OCI-LY7 (cell line): ENCODE results near the gene EPHA1. TPM values are rescaled to one million over a fixed set of nuclear protein-coding genes. Genes with fewer than 3 reads are reported as not detected.
A peak's percentile ranks its signal among the peaks of the same experiment; 100 is the strongest.

Experiments used
- BruUV-seq: library from RNA; stranded (reverse); fragments of 400-500 nt; replicated peaks from 2 replicates; lab custom pipeline; 2021; lab: Mats Ljungman, UMichigan
- CTCF ChIA-PET: fragments of 300-600 bp; sonication (Branson Sonifier 250); formaldehyde crosslinking; loops from one replicate; lab custom pipeline; 2022; ENCODE audit warnings: antibody characterized with exemption; ENCODE audit not compliant: unreplicated experiment; lab: Charles Lee
- POLR2A ChIA-PET: fragments of 300-600 bp; sonication (Branson Sonifier 250); formaldehyde crosslinking; loops from one replicate; lab custom pipeline; 2022; ENCODE audit warnings: antibody characterized with exemption; lab: Charles Lee
- DNase-seq: peaks from one replicate; pipeline ENCODE4 v3.0.0-alpha.2; 2015; ENCODE audit warnings: low spot score
- H2AFZ ChIP-seq: fragments of 200-600 bp; sonication (generic), shearing (Covaris generic); 2 replicates; pipeline ENCODE4 v1.6.1; 2014; ENCODE audit warnings: mild to moderate bottlenecking, antibody characterized with exemption, low read length, moderate library complexity
- H3K27ac ChIP-seq: fragments of 200-600 bp; sonication (generic); 2 replicates; pipeline ENCODE4 v1.5.1; 2014; ENCODE audit warnings: mixed run types, low read depth, mild to moderate bottlenecking, moderate library complexity, low read length, inconsistent platforms; ENCODE audit not compliant: poor library complexity, severe bottlenecking
- H3K36me3 ChIP-seq: fragments of 200-600 bp; sonication (generic); 2 replicates; pipeline ENCODE4 v1.6.1; 2014; ENCODE audit warnings: mild to moderate bottlenecking, antibody characterized with exemption, low read length, moderate library complexity, mixed read lengths; ENCODE audit not compliant: insufficient read depth
- H3K4me1 ChIP-seq: fragments of 200-600 bp; sonication (generic); 2 replicates; pipeline ENCODE4 v1.5.1; 2014; ENCODE audit warnings: mild to moderate bottlenecking, low read length; ENCODE audit not compliant: insufficient read depth, poor library complexity, severe bottlenecking
- H3K4me2 ChIP-seq: fragments of 200-600 bp; sonication (generic); 2 replicates; pipeline ENCODE4 v1.6.1; 2014; ENCODE audit warnings: mild to moderate bottlenecking, low read length
- H3K4me3 ChIP-seq: fragments of 200-600 bp; sonication (generic); 2 replicates; pipeline ENCODE4 v1.5.1; 2014; ENCODE audit warnings: mild to moderate bottlenecking, low read depth, low read length; ENCODE audit not compliant: poor library complexity, severe bottlenecking
- H3K79me2 ChIP-seq: fragments of 200-600 bp; sonication (generic); 2 replicates; pipeline ENCODE4 v1.6.1; 2016; ENCODE audit warnings: low read depth, mild to moderate bottlenecking, low read length, moderate library complexity, mixed read lengths; ENCODE audit not compliant: insufficient read depth
- H3K9me2 ChIP-seq: fragments of 200-600 bp; sonication (generic); 2 replicates; pipeline ENCODE4 v1.6.1; 2016; ENCODE audit warnings: mild to moderate bottlenecking, low read length, mixed read lengths; ENCODE audit not compliant: insufficient read depth
- H3K9me3 ChIP-seq: fragments of 200-600 bp; sonication (generic); 2 replicates; pipeline ENCODE4 v1.6.1; 2014; ENCODE audit warnings: mild to moderate bottlenecking, mixed run types, low read length, mixed read lengths
- H4K20me1 ChIP-seq: fragments of 200-600 bp; sonication (generic); 2 replicates; pipeline ENCODE4 v1.6.1; 2014; ENCODE audit warnings: mild to moderate bottlenecking, antibody characterized with exemption, low read length, moderate library complexity, mixed read lengths; ENCODE audit not compliant: insufficient read depth
- CTCF ChIP-seq: fragments of 200-600 bp; sonication (generic); conservative IDR thresholded peaks from 2 replicates; pipeline ENCODE4 v1.5.1; 2014; ENCODE audit warnings: mild to moderate bottlenecking, antibody characterized with exemption, low read length, moderate library complexity, mixed read lengths
- EZH2phosphoT487 ChIP-seq: fragments of 200-600 bp; sonication (generic); IDR thresholded peaks from 2 replicates; pipeline ENCODE4 v1.6.1; 2018; ENCODE audit warnings: low read depth, borderline replicate concordance, mild to moderate bottlenecking, mixed run types, antibody characterized with exemption, low read length, moderate library complexity, mixed read lengths
- intact Hi-C: fragments of 100-400 bp; cut with micrococcal nuclease; formaldehyde crosslinking; loops from one replicate; pipeline ENCODE4 v1.10.0; 2022; ENCODE audit not compliant: unreplicated experiment
- total RNA-seq, 2 experiments: library from RNA; depleted of rRNA in 1 of 2; stranded (reverse); fragments of >200 nt in 1 of 2; shearing (Covaris generic) in 1 of 2; gene quantifications; 2 replicates each; pipeline ENCODE4 v1.2.3, GENCODE V29; 2014 to 2022

EPHA1 gene
- total RNA-seq, 2 experiments from 2014 or later, result not detected

GRCh38 chr7:143379611-143380259, 28.9 kb downstream of the EPHA1 start:
- no peaks in the 10 kb centered on the region for H3K36me3 ChIP-seq
- intact Hi-C loops, result loop anchor here (1.0 kb wide), 1 partner anchor 37 kb away; no protein-coding TSS in a partner anchor
- peak overlapping the region; percentile 90; the same call in 1 of the 2 replicates for H2AFZ ChIP-seq
- peak overlapping the region; percentile 76 for H3K4me3 ChIP-seq
- no peaks in the 10 kb centered on the region for H3K9me2 ChIP-seq
- ChIA-PET POLR2A (no interaction called here), CTCF (no interaction called here)
- no peak overlapping the region for H3K27ac ChIP-seq
- peaks cover 11% of the 10 kb centered on the region for H3K4me1 ChIP-seq
- H4K20me1 ChIP-seq, result no peaks in the 10 kb centered on the region
- no peaks in the 10 kb centered on the region for H3K79me2 ChIP-seq
- BruUV-seq, result no TSS peak
- no peak for TF ChIP-seq EZH2phosphoT487
- TF ChIP-seq CTCF, result no peak
- DNase-seq, result no peak
- peak overlapping the region; percentile 98 for H3K4me2 ChIP-seq
- H3K9me3 ChIP-seq, result no peaks in the 10 kb centered on the region

- no peaks in the 10 kb centered on the region for H3K79me2 ChIP-seq
- no peak for DNase-seq
- TF ChIP-seq EZH2phosphoT487 (no peak), CTCF (no peak)
- ChIA-PET CTCF (interaction anchor here (1.1 kb wide), 1 partner anchor 10 kb away, joined by 3 read pairs; no protein-coding TSS in a partner anchor), POLR2A (no interaction called here)
- no peaks in the 10 kb centered on the region for H3K36me3 ChIP-seq
- no peaks in the 10 kb centered on the region for H3K9me3 ChIP-seq
- H3K4me1 ChIP-seq, result peaks cover 13% of the 10 kb centered on the region
- no peak overlapping the region for H3K4me3 ChIP-seq
- no peaks in the 10 kb centered on the region for H3K9me2 ChIP-seq
- BruUV-seq, result no TSS peak
- H4K20me1 ChIP-seq, result no peaks in the 10 kb centered on the region
- intact Hi-C loops, result no loop called here
- no peak overlapping the region for H3K27ac ChIP-seq
- H2AFZ ChIP-seq, result no peak overlapping the region
- H3K4me2 ChIP-seq, result no peak overlapping the region
Measured at GRCh38 chr7:143376396-143376795, 32.3 kb downstream of the EPHA1 start.
